HL-60 (cell line): Measurements from ENCODE around the gene ATF6.

Source experiments
- DNase-seq, 2 experiments: peaks; one replicate each; pipeline ENCODE4 v3.0.0-alpha.2; 2010 to 2020; ENCODE audit warnings: low read depth in 1 of 2, low spot score in 1 of 2
- H3K27ac ChIP-seq: fragments of 250-450 bp; sonication (Bioruptor Pico); replicated peaks from 2 replicates; pipeline ENCODE4 v1.5.1; 2020; ENCODE audit warnings: mild to moderate bottlenecking, moderate library complexity
- H3K27me3 ChIP-seq: fragments of 250-450 bp; sonication (Bioruptor Pico); 2 replicates; pipeline ENCODE4 v1.5.1; 2021; ENCODE audit warnings: mild to moderate bottlenecking, moderate library complexity; ENCODE audit not compliant: insufficient read depth, poor library complexity, severe bottlenecking
- H3K4me3 ChIP-seq: replicated peaks from 2 replicates; pipeline ENCODE4 v1.5.1; 2011; ENCODE audit warnings: mild to moderate bottlenecking, control low read depth, low read length; ENCODE audit not compliant: insufficient read depth
- CTCF ChIP-seq: IDR thresholded peaks from one replicate; pipeline ENCODE4 v1.5.1; 2011; ENCODE audit warnings: low read length, control low read depth, inconsistent platforms; ENCODE audit not compliant: insufficient read depth
- GABPA ChIP-seq: IDR thresholded peaks from 2 replicates; pipeline ENCODE4 v1.6.1; 2012; ENCODE audit warnings: low read depth
- POLR2AphosphoS5 ChIP-seq: IDR thresholded peaks from 2 replicates; pipeline ENCODE4 v1.6.1; 2012; ENCODE audit warnings: low read depth
- REST ChIP-seq: IDR thresholded peaks from 2 replicates; pipeline ENCODE4 v1.6.1; 2012; ENCODE audit warnings: low read depth; ENCODE audit not compliant: insufficient replicate concordance
- SPI1 ChIP-seq: IDR thresholded peaks from 2 replicates; pipeline ENCODE4 v1.6.1; 2012; ENCODE audit warnings: low read depth, mild to moderate bottlenecking, borderline replicate concordance

Gene ATF6

GRCh38 chr1:161720422-161720821, 45.7 kb upstream of the ATF6 start:
- no peaks in the 10 kb centered on the region for H3K27me3 ChIP-seq
- H3K4me3 ChIP-seq = no peak overlapping the region
- no peak for DNase-seq
- H3K27ac ChIP-seq = no peak overlapping the region
- TF ChIP-seq CTCF (no peak), SPI1 (no peak), REST (no peak), GABPA (no peak), POLR2AphosphoS5 (no peak)

- DNase-seq = no peak
- Histone ChIP-seq H3K4me3 (no peak within 1 kb of the TSS), H3K27me3 (no peaks in the 10 kb centered on the region), H3K27ac (no peak within 1 kb of the TSS)
- TF ChIP-seq CTCF (no peak), SPI1 (no peak), GABPA (no peak), POLR2AphosphoS5 (no peak), REST (no peak)
These were observed 45.0 kb upstream of the ATF6 start, which contains the start of gene FCRLB for GRCh38 chr1:161720956-161721737. Gene FCRLB (plus strand): TSS chr1:161721544. CDS start chr1:161722673, 1,129 bp downstream.

- H3K27me3 ChIP-seq = no peaks in the 10 kb centered on the region
- peak; percentile 62 to 68 for DNase-seq
- TF ChIP-seq SPI1 (peak; percentile 27; the same call in 1 of the 2 replicates), POLR2AphosphoS5 (no peak)
- H3K4me3 ChIP-seq = no peak overlapping the region
- no peak overlapping the region for H3K27ac ChIP-seq
These were observed 44.3 kb upstream of the ATF6 start for GRCh38 chr1:161721738-161722343.

GRCh38 chr1:161722406-161722805, 43.7 kb upstream of the ATF6 start:
- TF ChIP-seq REST (no peak), CTCF (no peak), SPI1 (no peak), GABPA (no peak), POLR2AphosphoS5 (no peak)
- no peaks in the 10 kb centered on the region for H3K27me3 ChIP-seq
- DNase-seq = no peak
- no peak overlapping the region for H3K27ac ChIP-seq
- no peak overlapping the region for H3K4me3 ChIP-seq
